ENCODE measurements around the gene BMPR2.

GRCh38 chr2:202425036-202425435, 48.9 kb downstream of the BMPR2 start:
- no peak for TF ChIP-seq CTCF (IDR thresholded peaks at IDR 0.05)
- no peak for TF ChIP-seq POLR2A (IDR thresholded peaks at IDR 0.05)

Measured in lower leg skin (tissue), 3 donors.